ENCODE data around the gene ARHGAP26. TPM values are rescaled to one million over a fixed set of nuclear protein-coding genes. Genes with fewer than 3 reads are reported as not detected.
A peak's percentile ranks its signal among the peaks of the same experiment; 100 is the strongest.

The ARHGAP26 gene
- total RNA-seq, 1 experiment from 2014 or later: 39.8 TPM

DNA sequence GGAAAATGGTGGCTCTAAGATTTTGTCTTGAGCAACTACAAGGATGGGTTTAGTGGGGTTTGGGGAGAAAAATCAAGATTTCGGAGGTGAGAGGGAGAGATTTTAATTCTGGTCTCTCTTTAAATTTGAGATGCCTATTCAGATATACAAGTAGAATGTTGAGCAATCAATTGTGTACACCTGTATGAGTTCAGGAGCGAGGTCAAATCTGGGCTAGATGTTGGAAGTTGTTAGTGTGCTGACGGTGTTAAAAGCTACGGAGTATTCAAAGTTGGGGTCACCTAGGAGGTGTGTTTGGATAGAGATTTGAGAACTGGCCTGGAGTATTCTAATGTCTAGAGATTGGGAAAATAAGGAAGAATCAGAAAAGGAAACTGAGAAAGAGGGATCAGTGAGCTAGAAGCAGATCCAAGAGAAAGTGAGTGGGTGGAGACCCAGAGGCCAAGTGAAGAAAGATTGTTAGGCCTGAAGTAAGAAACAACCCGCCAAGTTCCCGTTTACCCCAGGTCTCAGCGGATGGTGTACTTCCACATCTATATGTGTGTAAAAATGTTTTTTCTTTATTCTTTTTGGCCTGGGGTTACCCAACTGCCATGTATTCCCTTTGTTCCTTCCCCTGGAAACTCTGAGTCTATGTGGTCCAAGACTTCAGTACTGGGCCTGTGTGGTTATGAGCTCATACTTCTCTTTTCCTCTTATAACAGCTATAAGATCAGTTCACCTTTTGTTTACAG lies 11.9 kb upstream of the ARHGAP26 start:
- Histone ChIP-seq H3K9me2 (replicated peaks; ENCODE audit: insufficient read depth, low read length) (no peaks in the 10 kb centered on the region), H3K4me2 (ENCODE audit: low read depth, low read length, poor library complexity, severe bottlenecking) (no peak overlapping the region), H3K9me3 (ENCODE audit: low read length) (no peaks in the 10 kb centered on the region), H3K27ac (ENCODE audit: low read length) (no peak overlapping the region), H3K9ac (ENCODE audit: low read length) (no peak overlapping the region), H4K20me1 (ENCODE audit: insufficient read depth, low read depth, low read length) (no peaks in the 10 kb centered on the region), H3K27me3 (ENCODE audit: low read length) (no peaks in the 10 kb centered on the region), H3K4me3 (ENCODE audit: low read length) (no peak overlapping the region), H2AFZ (ENCODE audit: low read length) (no peak overlapping the region), H3K79me2 (ENCODE audit: low read length) (no peaks in the 10 kb centered on the region), H3K4me1 (ENCODE audit: low read length) (no peaks in the 10 kb centered on the region), H3K36me3 (ENCODE audit: insufficient read depth, low read length) (no peaks in the 10 kb centered on the region)
- DNase-seq: no peak

DNA sequence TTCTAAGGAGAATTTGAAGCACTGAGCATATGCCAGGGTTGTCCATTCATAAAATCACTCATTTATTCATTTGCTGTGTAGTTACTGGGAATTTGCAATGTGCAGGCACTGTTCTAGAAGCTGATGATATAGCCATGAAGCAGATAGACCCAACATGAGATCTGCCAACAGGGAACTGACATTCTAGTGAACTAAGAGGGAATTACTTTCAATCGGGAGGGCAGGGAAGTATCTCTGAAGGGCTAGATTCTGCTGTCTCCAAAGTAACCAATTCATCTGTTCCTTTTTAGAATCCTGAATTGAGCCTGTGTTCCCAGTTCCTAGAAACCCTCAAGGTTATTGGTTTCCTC lies 11.4 kb upstream of the ARHGAP26 start:
- Histone ChIP-seq H3K4me3 (ENCODE audit: low read length) (no peak overlapping the region), H3K36me3 (ENCODE audit: insufficient read depth, low read length) (no peaks in the 10 kb centered on the region), H3K4me2 (ENCODE audit: low read depth, low read length, poor library complexity, severe bottlenecking) (no peak overlapping the region), H3K9me2 (replicated peaks; ENCODE audit: insufficient read depth, low read length) (no peaks in the 10 kb centered on the region), H3K9me3 (ENCODE audit: low read length) (no peaks in the 10 kb centered on the region), H2AFZ (ENCODE audit: low read length) (no peak overlapping the region), H3K79me2 (ENCODE audit: low read length) (no peaks in the 10 kb centered on the region), H3K4me1 (ENCODE audit: low read length) (no peaks in the 10 kb centered on the region), H3K27me3 (ENCODE audit: low read length) (no peaks in the 10 kb centered on the region), H4K20me1 (ENCODE audit: insufficient read depth, low read depth, low read length) (no peaks in the 10 kb centered on the region), H3K27ac (ENCODE audit: low read length) (no peak overlapping the region), H3K9ac (ENCODE audit: low read length) (no peak overlapping the region)
- DNase-seq: no peak

DNA sequence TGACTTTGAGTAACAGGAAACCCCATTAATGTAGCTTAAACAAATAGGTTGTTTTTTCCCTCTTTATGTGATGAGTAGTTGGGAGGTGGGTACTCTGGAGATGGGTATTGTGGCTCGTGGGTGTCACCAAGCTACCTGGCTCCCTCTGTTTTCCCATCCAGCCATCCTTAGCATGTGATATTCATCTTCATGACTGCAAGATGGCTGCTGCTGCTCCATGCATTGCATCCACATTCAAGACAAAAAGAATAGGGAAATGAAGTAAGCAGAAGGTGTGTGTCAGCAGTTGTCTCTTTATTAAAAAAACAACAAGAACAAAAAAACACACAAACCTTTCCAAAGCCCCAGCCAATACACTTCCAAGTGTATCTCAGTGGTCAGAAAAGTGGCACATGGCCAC lies 6.5 kb upstream of the ARHGAP26 start:
- H3K4me2 ChIP-seq (ENCODE audit: low read depth, low read length, poor library complexity, severe bottlenecking): no peak overlapping the region
- no peaks in the 10 kb centered on the region for H3K4me1 ChIP-seq (ENCODE audit: low read length)
- no peak overlapping the region for H2AFZ ChIP-seq (ENCODE audit: low read length)
- no peaks in the 10 kb centered on the region for H3K9me2 ChIP-seq (replicated peaks; ENCODE audit: insufficient read depth, low read length)
- no peaks in the 10 kb centered on the region for H3K36me3 ChIP-seq (ENCODE audit: insufficient read depth, low read length)
- no peak overlapping the region for H3K27ac ChIP-seq (ENCODE audit: low read length)
- DNase-seq: no peak
- no peak overlapping the region for H3K9ac ChIP-seq (ENCODE audit: low read length)
- H3K27me3 ChIP-seq (ENCODE audit: low read length): no peaks in the 10 kb centered on the region
- no peaks in the 10 kb centered on the region for H4K20me1 ChIP-seq (ENCODE audit: insufficient read depth, low read depth, low read length)
- no peaks in the 10 kb centered on the region for H3K79me2 ChIP-seq (ENCODE audit: low read length)
- no peak overlapping the region for H3K4me3 ChIP-seq (ENCODE audit: low read length)
- H3K9me3 ChIP-seq (ENCODE audit: low read length): no peaks in the 10 kb centered on the region

DNA sequence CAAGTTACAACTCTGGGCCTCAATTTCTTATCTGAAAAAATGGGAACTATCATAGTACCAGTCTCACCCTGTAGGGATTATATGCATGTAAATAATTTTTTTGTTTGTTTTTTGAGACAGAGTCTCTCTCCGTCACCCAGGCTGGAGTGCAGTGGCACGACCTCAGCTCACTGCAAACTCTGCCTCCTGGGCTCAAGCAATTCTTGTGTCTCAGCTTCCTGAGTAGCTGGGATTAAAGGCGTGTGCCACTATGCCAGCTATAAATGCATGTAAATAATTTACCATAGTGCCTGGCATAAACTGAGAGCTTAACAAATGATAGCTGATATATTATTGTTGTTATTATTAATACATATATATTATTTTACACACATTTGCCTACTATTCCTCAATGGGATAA lies 3.0 kb upstream of the ARHGAP26 start:
- no peak overlapping the region for H3K4me3 ChIP-seq (ENCODE audit: low read length)
- H3K9me2 ChIP-seq (replicated peaks; ENCODE audit: insufficient read depth, low read length): no peaks in the 10 kb centered on the region
- H3K4me1 ChIP-seq (ENCODE audit: low read length): peaks cover 18% of the 10 kb centered on the region
- H3K4me2 ChIP-seq (ENCODE audit: low read depth, low read length, poor library complexity, severe bottlenecking): no peak overlapping the region
- H3K27ac ChIP-seq (ENCODE audit: low read length): no peak overlapping the region
- H3K36me3 ChIP-seq (ENCODE audit: insufficient read depth, low read length): no peaks in the 10 kb centered on the region
- H3K79me2 ChIP-seq (ENCODE audit: low read length): no peaks in the 10 kb centered on the region
- H4K20me1 ChIP-seq (ENCODE audit: insufficient read depth, low read depth, low read length): 0 out of 2 replicates have a peak, but pooled peaks cover 3% of the 10 kb centered on the region
- no peaks in the 10 kb centered on the region; the same call in 1 of the 2 replicates for H3K27me3 ChIP-seq (ENCODE audit: low read length)
- no peak overlapping the region for H2AFZ ChIP-seq (ENCODE audit: low read length)
- H3K9me3 ChIP-seq (ENCODE audit: low read length): no peaks in the 10 kb centered on the region
- no peak for DNase-seq
- no peak overlapping the region for H3K9ac ChIP-seq (ENCODE audit: low read length)

DNA sequence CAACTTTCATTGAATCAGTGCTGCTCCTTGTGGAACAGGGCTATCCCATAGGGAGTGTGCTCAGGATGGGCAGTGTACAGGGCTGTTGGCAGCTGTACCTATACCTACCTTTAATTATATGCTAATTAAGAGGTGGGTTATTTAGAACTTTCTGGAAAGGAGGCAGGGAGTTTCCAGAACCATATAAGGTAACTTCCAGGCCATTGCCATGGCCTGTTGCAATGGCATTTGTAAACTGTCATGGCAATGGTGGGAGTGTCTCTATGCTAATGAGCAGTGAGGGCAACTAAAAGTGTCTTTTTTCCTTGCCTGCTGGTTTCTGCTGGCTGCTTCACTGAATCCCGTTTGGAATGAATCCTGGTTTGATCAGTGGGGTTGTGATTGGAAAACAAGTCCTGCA lies 2.3 kb upstream of the ARHGAP26 start:
- Histone ChIP-seq H3K4me3 (ENCODE audit: low read length) (no peak overlapping the region), H3K9me3 (ENCODE audit: low read length) (no peaks in the 10 kb centered on the region), H3K9me2 (replicated peaks; ENCODE audit: insufficient read depth, low read length) (no peaks in the 10 kb centered on the region), H3K79me2 (ENCODE audit: low read length) (no peaks in the 10 kb centered on the region), H3K4me1 (ENCODE audit: low read length) (peaks cover 18% of the 10 kb centered on the region), H3K27ac (ENCODE audit: low read length) (no peak overlapping the region), H2AFZ (ENCODE audit: low read length) (no peak overlapping the region), H4K20me1 (ENCODE audit: insufficient read depth, low read depth, low read length) (0 out of 2 replicates have a peak, but pooled peaks cover 3% of the 10 kb centered on the region), H3K27me3 (ENCODE audit: low read length) (no peaks in the 10 kb centered on the region; the same call in 1 of the 2 replicates), H3K9ac (ENCODE audit: low read length) (no peak overlapping the region), H3K36me3 (ENCODE audit: insufficient read depth, low read length) (no peaks in the 10 kb centered on the region), H3K4me2 (ENCODE audit: low read depth, low read length, poor library complexity, severe bottlenecking) (no peak overlapping the region)
- DNase-seq: no peak

DNA sequence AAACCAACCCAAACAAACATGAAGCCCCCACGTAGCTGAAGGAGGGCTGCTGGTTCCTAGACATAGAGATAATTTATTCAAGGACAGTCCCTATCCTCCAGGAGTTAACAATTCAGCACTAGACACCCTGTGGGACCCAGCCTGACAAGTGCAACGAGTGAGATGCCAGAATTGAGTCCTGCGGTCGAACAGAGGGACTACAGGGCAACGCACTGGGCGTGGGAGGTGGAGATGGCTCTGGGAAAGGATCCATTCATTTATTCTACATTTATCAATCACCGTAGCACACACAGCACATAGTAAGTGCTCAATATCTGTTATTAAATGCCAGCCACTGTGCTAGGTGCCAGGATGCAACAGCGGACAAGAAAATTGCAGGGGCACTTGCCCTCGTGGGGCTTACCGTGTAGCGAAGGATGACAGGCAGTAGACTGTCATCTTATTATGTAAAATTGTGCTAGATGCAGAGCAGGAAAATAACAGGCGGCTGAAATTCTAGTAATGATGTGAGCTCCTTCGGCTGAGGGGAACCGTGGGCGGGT lies 855 bp upstream of the ARHGAP26 start:
- Histone ChIP-seq H3K4me2 (ENCODE audit: low read depth, low read length, poor library complexity, severe bottlenecking) (peak overlapping the region; percentile 91), H3K9ac (ENCODE audit: low read length) (peak overlapping the region; percentile 74), H3K4me3 (ENCODE audit: low read length) (peak overlapping the region; percentile 77), H3K27me3 (ENCODE audit: low read length) (no peaks in the 10 kb centered on the region; the same call in 1 of the 2 replicates), H3K4me1 (ENCODE audit: low read length) (peaks cover 18% of the 10 kb centered on the region), H2AFZ (ENCODE audit: low read length) (peak overlapping the region; percentile 97; the same call in 1 of the 2 replicates), H3K27ac (ENCODE audit: low read length) (no peak overlapping the region), H3K9me3 (ENCODE audit: low read length) (no peaks in the 10 kb centered on the region), H3K79me2 (ENCODE audit: low read length) (no peaks in the 10 kb centered on the region), H4K20me1 (ENCODE audit: insufficient read depth, low read depth, low read length) (0 out of 2 replicates have a peak, but pooled peaks cover 3% of the 10 kb centered on the region), H3K9me2 (replicated peaks; ENCODE audit: insufficient read depth, low read length) (no peaks in the 10 kb centered on the region), H3K36me3 (ENCODE audit: insufficient read depth, low read length) (no peaks in the 10 kb centered on the region)
- no peak for DNase-seq

DNA sequence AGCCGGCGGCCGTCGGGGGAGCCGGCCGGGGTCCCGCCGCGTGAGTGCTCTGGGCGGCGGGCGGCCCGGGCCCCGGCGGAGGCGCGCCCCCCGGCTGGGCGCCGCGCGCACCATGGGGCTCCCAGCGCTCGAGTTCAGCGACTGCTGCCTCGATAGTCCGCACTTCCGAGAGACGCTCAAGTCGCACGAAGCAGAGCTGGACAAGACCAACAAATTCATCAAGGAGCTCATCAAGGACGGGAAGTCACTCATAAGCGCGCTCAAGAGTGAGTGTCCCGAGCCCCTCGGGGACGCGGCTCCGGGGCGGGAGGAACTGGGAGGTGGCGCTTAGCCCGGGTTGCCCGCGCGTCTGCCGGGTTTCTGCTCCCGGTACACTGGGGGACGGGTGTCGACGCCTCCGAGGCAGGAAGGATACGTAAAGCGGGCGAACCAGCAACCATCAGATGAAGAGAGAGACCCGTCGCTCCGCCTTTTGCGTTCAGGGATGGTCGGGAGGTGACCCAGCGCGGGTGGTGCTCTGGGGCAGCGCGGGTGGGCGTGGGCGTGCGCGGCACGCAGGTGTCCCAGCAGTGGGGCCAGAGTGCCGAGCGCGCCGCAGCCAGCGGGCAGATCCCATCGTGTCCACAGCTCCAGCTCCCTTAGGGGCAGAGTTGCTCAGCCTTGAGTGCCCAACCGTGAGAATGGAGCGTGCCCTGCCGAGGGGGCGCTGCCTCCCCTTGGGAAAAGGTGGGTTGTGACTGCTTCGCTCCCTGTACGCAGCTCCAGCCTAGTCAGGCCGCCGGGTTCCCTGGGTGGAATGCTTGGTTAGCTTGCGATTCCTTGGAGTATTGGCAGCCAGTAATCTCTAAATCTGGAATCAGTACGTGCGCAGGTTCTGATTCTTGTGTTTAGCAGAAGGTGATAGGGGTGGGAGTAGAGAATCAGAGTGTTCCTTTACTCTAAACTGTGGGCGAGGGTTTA lies 753 bp downstream of the ARHGAP26 start:
- peak overlapping the region; percentile 77 for H3K4me3 ChIP-seq (ENCODE audit: low read length)

DNA sequence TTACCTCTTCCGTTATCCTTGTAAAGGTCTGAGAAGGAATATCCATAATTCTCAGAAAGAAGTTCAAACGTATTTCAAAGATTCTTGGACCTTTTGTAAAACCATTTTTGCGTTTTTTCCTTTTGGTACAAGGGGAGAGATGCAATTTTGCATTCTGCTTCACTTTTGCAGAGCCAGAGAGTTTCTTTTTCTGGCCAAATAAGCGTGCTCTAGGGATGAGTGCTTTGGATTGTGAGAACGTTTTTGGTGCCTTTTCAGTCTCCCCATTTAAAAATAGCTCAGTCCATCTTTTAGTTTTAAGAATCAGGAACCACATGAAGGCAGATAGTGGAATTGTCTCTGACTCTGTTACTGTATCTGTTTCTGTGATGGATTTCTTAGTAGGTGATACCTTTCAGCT lies 1.5 kb downstream of the ARHGAP26 start:
- Histone ChIP-seq H3K4me3 (ENCODE audit: low read length) (peak overlapping the region; percentile 77), H3K27me3 (ENCODE audit: low read length) (peaks cover 2% of the 10 kb centered on the region), H3K4me2 (ENCODE audit: low read depth, low read length, poor library complexity, severe bottlenecking) (peak overlapping the region; percentile 91), H3K9ac (ENCODE audit: low read length) (peak overlapping the region; percentile 69; the same call in 1 of the 2 replicates), H3K4me1 (ENCODE audit: low read length) (peaks cover 18% of the 10 kb centered on the region), H3K27ac (ENCODE audit: low read length) (no peak overlapping the region), H2AFZ (ENCODE audit: low read length) (no peak overlapping the region), H3K9me2 (replicated peaks; ENCODE audit: insufficient read depth, low read length) (no peaks in the 10 kb centered on the region), H4K20me1 (ENCODE audit: insufficient read depth, low read depth, low read length) (0 out of 2 replicates have a peak, but pooled peaks cover 3% of the 10 kb centered on the region), H3K36me3 (ENCODE audit: insufficient read depth, low read length) (no peaks in the 10 kb centered on the region), H3K79me2 (ENCODE audit: low read length) (no peaks in the 10 kb centered on the region), H3K9me3 (ENCODE audit: low read length) (no peaks in the 10 kb centered on the region)
- DNase-seq: no peak

More for the DNA sequence above, 753 bp downstream of the ARHGAP26 start:
- H3K79me2 ChIP-seq (ENCODE audit: low read length): no peaks in the 10 kb centered on the region
- no peaks in the 10 kb centered on the region; the same call in 1 of the 2 replicates for H3K27me3 ChIP-seq (ENCODE audit: low read length)
- H2AFZ ChIP-seq (ENCODE audit: low read length): peak overlapping the region; percentile 99
- H3K4me2 ChIP-seq (ENCODE audit: low read depth, low read length, poor library complexity, severe bottlenecking): peak overlapping the region; percentile 91
- H3K9me3 ChIP-seq (ENCODE audit: low read length): no peaks in the 10 kb centered on the region
- no peak overlapping the region for H3K27ac ChIP-seq (ENCODE audit: low read length)
- 0 out of 2 replicates have a peak, but pooled peaks cover 3% of the 10 kb centered on the region for H4K20me1 ChIP-seq (ENCODE audit: insufficient read depth, low read depth, low read length)
- H3K36me3 ChIP-seq (ENCODE audit: insufficient read depth, low read length): no peaks in the 10 kb centered on the region
- DNase-seq: peak; percentile 64
- H3K9me2 ChIP-seq (replicated peaks; ENCODE audit: insufficient read depth, low read length): no peaks in the 10 kb centered on the region
- H3K4me1 ChIP-seq (ENCODE audit: low read length): peaks cover 18% of the 10 kb centered on the region
- peak overlapping the region; percentile 69 for H3K9ac ChIP-seq (ENCODE audit: low read length)

Measured in Karpas-422 (cell line).